ENCODE results near the gene CCR5AS.

The CCR5AS gene

GRCh38 chr3:46371519-46372340 is 35.1 kb downstream of the CCR5AS start:
- 69 to 86% methylated on average over 8 of the region's 10 CpGs for WGBS, 2 donors (ENCODE audit: low coverage in 1 of 2)
- Histone ChIP-seq H3K4me3 (no peak overlapping the region), H3K27me3 (peaks cover 60% of the 10 kb centered on the region), H3K27ac (no peak overlapping the region), H3K36me3 (no peaks in the 10 kb centered on the region), H3K9me3 (no peaks in the 10 kb centered on the region), H3K4me1 (no peaks in the 10 kb centered on the region)
- TF ChIP-seq CTCF (IDR thresholded peaks at IDR 0.05) = no peak
- TF ChIP-seq POLR2A (IDR thresholded peaks at IDR 0.05) = no peak
- no peak for ATAC-seq

DNA sequence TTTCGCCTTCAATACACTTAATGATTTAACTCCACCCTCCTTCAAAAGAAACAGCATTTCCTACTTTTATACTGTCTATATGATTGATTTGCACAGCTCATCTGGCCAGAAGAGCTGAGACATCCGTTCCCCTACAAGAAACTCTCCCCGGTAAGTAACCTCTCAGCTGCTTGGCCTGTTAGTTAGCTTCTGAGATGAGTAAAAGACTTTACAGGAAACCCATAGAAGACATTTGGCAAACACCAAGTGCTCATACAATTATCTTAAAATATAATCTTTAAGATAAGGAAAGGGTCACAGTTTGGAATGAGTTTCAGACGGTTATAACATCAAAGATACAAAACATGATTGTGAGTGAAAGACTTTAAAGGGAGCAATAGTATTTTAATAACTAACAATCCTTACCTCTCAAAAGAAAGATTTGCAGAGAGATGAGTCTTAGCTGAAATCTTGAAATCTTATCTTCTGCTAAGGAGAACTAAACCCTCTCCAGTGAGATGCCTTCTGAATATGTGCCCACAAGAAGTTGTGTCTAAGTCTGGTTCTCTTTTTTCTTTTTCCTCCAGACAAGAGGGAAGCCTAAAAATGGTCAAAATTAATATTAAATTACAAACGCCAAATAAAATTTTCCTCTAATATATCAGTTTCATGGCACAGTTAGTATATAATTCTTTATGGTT is 35.9 kb downstream of the CCR5AS start, which contains the start of gene CCR5:
Gene CCR5 (plus strand): TSS at position 108 of the 680 bp plus-strand sequence. CDS start 1,957 bp downstream, outside the sequence.
- ATAC-seq = no peak
- 38% methylated on average over 5 of the region's 5 CpGs for WGBS, 2 donors (ENCODE audit: low coverage in 1 of 2)
- H3K27ac ChIP-seq = no peak within 1 kb of the TSS

GRCh38 chr3:46369675-46370132 is 37.2 kb downstream of the CCR5AS start:
- no peak overlapping the region for H3K4me3 ChIP-seq
- H3K9me3 ChIP-seq = no peaks in the 10 kb centered on the region
- peaks cover 69% of the 10 kb centered on the region for H3K27me3 ChIP-seq
- TF ChIP-seq EP300 (IDR thresholded peaks at IDR 0.05) (no peak), POLR2AphosphoS5 (IDR thresholded peaks at IDR 0.05) (no peak)
- H3K36me3 ChIP-seq = no peaks in the 10 kb centered on the region
- WGBS, 2 donors (ENCODE audit: low coverage in 1 of 2) = 67 to 71% methylated on average over 5 to 6 of the region's 6 CpGs
- H3K27ac ChIP-seq = no peak overlapping the region
- no peaks in the 10 kb centered on the region for H3K4me1 ChIP-seq
- ATAC-seq = no peak

More for the DNA sequence above, 35.9 kb downstream of the CCR5AS start, which contains the start of gene CCR5:
- H3K4me1 ChIP-seq = no peaks in the 10 kb centered on the region
- peaks cover 67% of the 10 kb centered on the region for H3K27me3 ChIP-seq
- TF ChIP-seq CTCF (IDR thresholded peaks at IDR 0.05) = no peak
- no peak for TF ChIP-seq POLR2A (IDR thresholded peaks at IDR 0.05)
- TF ChIP-seq EP300 (IDR thresholded peaks at IDR 0.05) = no peak
- TF ChIP-seq POLR2AphosphoS5 (IDR thresholded peaks at IDR 0.05) = no peak
- H3K36me3 ChIP-seq = no peaks in the 10 kb centered on the region
- H3K4me3 ChIP-seq = no peak within 1 kb of the TSS
- no peaks in the 10 kb centered on the region for H3K9me3 ChIP-seq

DNA sequence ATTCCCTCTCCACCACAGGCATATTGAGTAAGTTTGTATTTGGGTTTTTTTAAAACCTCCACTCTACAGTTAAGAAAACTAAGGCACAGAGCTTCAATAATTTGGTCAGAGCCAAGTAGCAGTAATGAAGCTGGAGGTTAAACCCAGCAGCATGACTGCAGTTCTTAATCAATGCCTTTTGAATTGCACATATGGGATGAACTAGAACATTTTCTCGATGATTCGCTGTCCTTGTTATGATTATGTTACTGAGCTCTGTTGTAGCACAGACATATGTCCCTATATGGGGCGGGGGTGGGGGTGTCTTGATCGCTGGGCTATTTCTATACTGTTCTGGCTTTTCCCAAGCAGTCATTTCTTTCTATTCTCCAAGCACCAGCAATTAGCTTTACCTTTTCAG is 37.7 kb downstream of the CCR5AS start:
- Histone ChIP-seq H3K36me3 (no peaks in the 10 kb centered on the region), H3K27ac (no peak overlapping the region), H3K9me3 (no peaks in the 10 kb centered on the region), H3K4me1 (no peaks in the 10 kb centered on the region), H3K27me3 (peaks cover 63% of the 10 kb centered on the region), H3K4me3 (no peak overlapping the region)
- WGBS, 2 donors (ENCODE audit: low coverage in 1 of 2) = 73 to 91% methylated on average over 4 of the region's 4 CpGs
- no peak for TF ChIP-seq POLR2A (IDR thresholded peaks at IDR 0.05)
- TF ChIP-seq EP300 (IDR thresholded peaks at IDR 0.05) = no peak
- TF ChIP-seq POLR2AphosphoS5 (IDR thresholded peaks at IDR 0.05) = no peak
- TF ChIP-seq CTCF (IDR thresholded peaks at IDR 0.05) = no peak
- no peak for ATAC-seq

- Histone ChIP-seq H3K4me1 (no peaks in the 10 kb centered on the region), H3K36me3 (no peaks in the 10 kb centered on the region), H3K27me3 (peaks cover 60% of the 10 kb centered on the region), H3K27ac (no peak overlapping the region), H3K9me3 (no peaks in the 10 kb centered on the region), H3K4me3 (no peak overlapping the region)
- WGBS, 2 donors (ENCODE audit: low coverage in 1 of 2) = 68% methylated on average over 6 of the region's 7 CpGs; no CpG with 5 or more reads in 1 of the 2 donors
- ATAC-seq = peak; percentile 78
- TF ChIP-seq POLR2AphosphoS5 (IDR thresholded peaks at IDR 0.05) = no peak
- no peak for TF ChIP-seq EP300 (IDR thresholded peaks at IDR 0.05)
- TF ChIP-seq CTCF (IDR thresholded peaks at IDR 0.05) = peak in 1 of 4 experiments; percentile 32
- TF ChIP-seq POLR2A (IDR thresholded peaks at IDR 0.05) = no peak
These were observed 38.3 kb downstream of the CCR5AS start for GRCh38 chr3:46368569-46368968.
